H1 (cell line): ENCODE results near the gene CCDC24. TPM values are rescaled to one million over a fixed set of nuclear protein-coding genes. Genes with fewer than 3 reads are reported as not detected.

Experiments
- NANOG ChIP-seq: IDR thresholded peaks from 2 replicates; pipeline ENCODE4 v1.6.1; 2011; ENCODE audit warnings: low read length, low read depth, mild to moderate bottlenecking, inconsistent platforms; ENCODE audit not compliant: insufficient read depth, poor library complexity, severe bottlenecking
- TAF1 ChIP-seq: IDR thresholded peaks from 2 replicates; pipeline ENCODE4 v1.6.1; 2011; ENCODE audit warnings: mild to moderate bottlenecking, low read depth, low read length
- polyA plus RNA-seq, 7 experiments: library from polyadenylated mRNA; depleted of rRNA in 3 of 7; stranded (reverse) in 5 of 7; unstranded in 2 of 7; fragments of >200 nt in 5 of 7; fragments of 200-250 nt in 2 of 7; gene quantifications; 1 replicate in 5 of 7; 2 replicates in 1 of 7; 4 replicates in 1 of 7; pipeline versions ENCODE4 v1.2.1 to v1.2.3, GENCODE V29; 2011 to 2013; ENCODE audit warnings: missing spikeins in 2 of 7, mixed read lengths in 2 of 7
- total RNA-seq: library from RNA; stranded (reverse); fragmentation: NEBNext Ultra II Directional; extraction: Animal tissue kit (Norgen Biotek cat#: 25700); gene quantifications from 2 replicates; pipeline ENCODE4 v1.2.1, GENCODE V29; 2021

Gene CCDC24
- total and polyA plus RNA-seq, 2 of the 8 experiments (the other 6 are each of a cell fraction or from before 2014, with no cell fraction given): 11.2 to 11.4 TPM

DNA sequence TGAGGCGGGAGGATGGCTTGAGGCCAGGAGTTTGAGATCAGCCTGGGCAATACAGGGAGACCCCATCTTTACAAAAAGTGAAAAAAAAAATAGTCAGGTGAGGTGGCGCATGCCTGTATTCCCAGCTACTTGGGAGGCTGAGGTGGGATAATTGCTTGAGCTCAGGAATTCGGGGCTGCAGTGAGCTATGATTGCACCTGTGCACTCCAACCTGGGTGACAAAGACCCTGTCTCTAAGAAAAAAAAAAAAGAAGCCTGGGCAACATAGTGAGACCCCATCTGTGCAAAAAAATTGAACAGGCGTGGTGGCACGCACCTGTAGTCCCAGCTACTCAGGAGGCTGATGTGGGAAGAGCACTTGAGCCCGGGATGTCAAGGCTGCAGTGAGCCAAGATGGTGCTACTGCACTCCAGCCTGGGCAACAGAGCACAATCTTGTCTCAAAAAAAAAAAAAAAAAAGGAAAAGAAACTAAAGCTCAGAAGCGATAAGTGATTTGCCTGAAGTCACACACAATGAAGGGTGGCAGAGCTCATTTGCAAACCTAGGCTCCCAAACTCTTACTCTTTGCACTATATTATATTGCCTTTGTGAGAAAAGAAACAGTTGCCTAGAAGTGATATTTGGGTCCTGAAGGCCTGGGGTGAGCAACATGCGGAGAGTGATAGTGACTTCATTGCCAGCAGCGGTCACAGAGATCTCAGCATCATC lies 2.0 kb downstream of the CCDC24 start (continued):
- no peak for TF ChIP-seq NANOG
- TF ChIP-seq TAF1: no peak
